HG03064 (cell line): Measurements from ENCODE around the gene RNF213.
"Not testable (repeated sequence)": the region's sequence is repeated elsewhere in the genome, so short reads cannot be mapped to it uniquely, and the experiment has no call there.

Source experiments
- ATAC-seq: cut with Tn5 transposase; IDR thresholded peaks from one replicate; pipeline ENCODE4 v1.9.1; 2021; ENCODE audit warnings: low read depth; ENCODE audit not compliant: unreplicated experiment

The RNF213 gene

DNA sequence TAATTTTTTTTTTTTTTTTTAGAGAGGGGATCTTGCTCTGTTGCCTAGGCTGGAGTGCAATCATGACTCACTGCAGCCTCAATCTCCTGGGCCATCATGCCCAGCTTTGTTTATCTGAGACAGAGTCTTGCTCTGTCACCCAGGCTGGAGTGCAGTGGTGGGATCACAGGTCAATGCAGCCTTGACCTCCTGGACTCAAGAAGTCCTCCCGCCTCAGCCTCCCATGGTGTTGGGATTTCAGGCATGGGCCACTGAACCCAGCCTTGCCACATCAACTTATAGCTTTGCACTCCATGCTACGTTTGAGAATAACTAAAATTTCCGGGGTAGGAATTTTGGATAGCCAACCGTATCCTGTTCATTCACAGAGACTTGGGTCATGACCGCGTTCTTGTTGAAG is 30.6 kb downstream of the RNF213 start:
- ATAC-seq = no peak

- ATAC-seq = no peak
These were observed 31.2 kb downstream of the RNF213 start for GRCh38 chr17:80291691-80292487.

DNA sequence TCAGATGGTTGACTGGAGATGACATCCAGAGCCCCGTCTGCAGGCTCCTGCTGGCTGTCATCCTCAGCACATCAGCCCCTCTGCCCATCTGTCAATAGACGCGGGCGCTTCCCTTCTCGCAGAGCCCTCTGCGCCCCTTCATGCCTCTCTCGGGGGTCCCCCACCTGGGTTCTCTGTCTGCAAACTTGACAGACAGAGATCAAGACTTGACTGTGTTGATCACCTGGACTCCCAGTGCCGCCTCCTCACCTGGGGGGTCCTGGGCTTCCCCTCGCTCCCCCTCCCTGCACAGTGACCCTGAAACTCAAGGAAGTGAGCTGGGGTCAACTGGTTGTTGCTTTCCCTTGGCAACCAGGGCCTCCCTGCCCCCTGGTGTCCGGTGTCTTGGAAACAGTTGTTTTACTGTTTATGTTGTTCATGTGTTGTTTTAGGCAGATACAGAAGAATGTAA is 31.9 kb downstream of the RNF213 start:
- no peak for ATAC-seq

GRCh38 chr17:80294210-80294609 is 33.6 kb downstream of the RNF213 start:
- no peak for ATAC-seq

GRCh38 chr17:80294653-80295052 is 34.0 kb downstream of the RNF213 start:
- no peak for ATAC-seq

DNA sequence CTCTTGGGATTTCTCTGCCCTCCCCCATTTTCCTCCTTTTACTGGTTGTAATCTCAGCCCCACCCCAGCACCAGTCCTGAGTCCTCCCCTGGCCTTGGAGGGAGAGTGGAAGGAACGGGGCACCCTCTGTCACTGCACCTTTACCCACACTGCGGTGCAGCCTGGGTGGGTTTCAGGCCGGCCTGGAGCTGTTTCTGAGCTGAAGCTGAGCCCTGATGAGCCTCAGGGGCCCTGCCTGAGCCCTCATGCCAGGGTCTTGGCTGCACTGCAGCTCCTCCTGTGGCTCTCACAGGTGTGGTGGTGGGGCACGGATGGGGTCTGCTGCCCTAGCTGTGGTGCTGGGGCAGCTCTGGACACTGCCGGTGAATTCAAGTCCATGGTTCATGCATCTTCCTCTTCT is 34.5 kb downstream of the RNF213 start:
- no peak for ATAC-seq

- no peak for ATAC-seq
These were observed 34.9 kb downstream of the RNF213 start for GRCh38 chr17:80295559-80295958.

- ATAC-seq = no peak
These were observed 35.6 kb downstream of the RNF213 start for GRCh38 chr17:80296221-80296620.

GRCh38 chr17:80297996-80298560 is 37.4 kb downstream of the RNF213 start:
- ATAC-seq = no peak

DNA sequence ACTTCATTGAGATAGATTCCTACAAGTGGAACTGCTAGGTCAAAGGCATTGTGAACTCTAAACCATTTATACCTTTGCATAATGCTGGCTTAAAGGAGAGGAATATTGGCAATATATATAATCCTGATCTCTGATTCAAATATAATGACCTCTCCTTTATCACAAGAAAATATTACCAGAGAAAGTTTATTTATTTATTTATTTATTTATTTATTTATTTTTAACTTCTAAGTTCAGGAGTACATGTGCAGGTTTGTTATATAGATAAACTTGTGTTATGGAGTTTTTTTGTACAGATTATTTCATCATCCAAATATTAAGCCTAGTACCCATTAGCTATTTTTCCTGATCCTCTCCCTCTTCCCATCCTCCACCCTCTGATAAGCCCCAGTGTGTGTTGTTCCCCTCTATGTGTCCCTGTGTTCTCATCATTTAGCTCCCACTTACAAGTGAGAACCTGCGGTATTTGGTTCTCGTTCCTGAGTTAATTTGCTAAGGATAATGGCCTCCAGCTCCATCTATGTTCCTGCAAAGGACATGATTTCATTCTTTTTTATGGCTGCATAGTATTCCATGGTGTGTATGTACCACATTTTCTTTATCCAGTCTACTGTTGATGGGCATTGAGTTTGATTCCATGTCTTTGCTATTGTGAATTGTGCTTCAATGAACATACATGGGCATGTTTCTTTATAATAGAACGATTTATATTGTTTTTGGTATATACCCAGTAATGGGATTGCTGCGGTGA is 38.9 kb downstream of the RNF213 start:
- not testable (repeated sequence) for ATAC-seq

DNA sequence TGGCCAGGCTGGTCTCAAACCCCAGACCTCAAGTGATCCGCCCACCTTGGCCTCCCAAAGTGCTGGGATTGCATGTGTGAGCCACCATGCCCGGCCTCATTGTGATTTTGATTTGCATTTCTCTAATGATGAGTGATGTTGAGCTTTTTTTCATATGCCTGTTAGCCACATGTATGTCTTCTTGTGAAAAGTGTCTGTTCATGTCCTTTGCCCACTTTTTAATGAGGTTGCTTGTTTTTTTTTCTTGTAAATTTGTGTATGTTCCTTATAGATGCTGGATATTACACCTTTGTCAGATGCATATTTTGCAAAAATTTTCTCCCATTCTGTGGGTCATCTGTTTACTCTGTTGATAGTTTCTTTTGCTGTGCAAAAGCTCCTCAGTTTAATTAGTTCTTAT is 40.1 kb downstream of the RNF213 start:
- ATAC-seq = not testable (repeated sequence)

DNA sequence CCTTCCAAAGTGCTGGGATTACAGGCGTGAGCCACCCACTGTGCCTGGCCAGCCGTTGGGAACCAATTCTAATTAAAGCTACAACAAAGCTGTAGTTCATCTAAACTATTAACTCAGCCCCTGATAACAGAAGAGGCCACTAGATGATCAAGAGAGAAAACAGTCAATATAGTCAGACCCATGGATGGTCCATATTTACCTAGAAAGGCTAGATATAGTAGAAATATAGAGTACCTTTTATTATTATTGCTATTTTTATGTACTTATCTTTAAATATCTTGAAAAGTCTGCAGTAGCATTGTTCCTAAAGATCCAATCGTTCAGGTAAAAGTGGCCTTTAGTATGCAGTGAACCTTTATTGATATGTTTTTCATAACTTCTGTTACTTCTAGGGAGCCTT is 43.2 kb downstream of the RNF213 start:
- ATAC-seq = no peak

DNA sequence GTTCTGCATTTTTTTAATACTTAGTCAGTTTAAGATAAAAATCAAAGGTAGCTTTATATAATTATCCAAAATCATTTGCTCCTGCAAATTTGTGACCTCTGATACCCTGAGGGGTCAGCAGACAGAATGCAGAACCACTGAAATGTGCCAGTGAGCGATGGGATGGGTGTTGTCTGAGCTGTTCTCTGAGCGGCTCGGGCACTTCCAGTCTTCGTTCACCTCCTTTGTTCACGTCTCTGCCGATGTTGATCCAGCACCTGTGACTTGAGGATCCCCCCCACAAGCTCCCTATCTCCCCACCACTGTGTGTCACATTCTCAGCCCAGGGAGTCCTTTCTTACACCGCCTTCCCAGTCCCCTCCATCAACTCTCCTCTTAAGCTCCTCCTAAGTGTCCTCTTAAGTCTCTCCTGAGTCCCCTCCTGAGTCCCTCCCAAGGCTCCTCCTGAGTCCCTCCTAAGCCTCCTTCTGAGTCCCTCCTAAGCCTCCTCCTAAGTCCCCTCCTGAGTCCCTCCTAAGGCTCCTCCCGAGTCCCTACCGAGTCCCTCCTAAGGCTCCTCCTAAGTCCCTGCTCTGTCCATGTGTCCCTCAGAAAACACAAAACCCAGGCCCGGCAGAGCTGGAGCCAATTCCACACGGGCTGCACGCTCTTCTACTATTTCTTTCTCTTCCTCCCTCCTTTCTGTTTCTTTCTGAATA is 47.5 kb downstream of the RNF213 start:
- ATAC-seq = no peak

- no peak for ATAC-seq
These were observed 48.3 kb downstream of the RNF213 start for GRCh38 chr17:80308692-80309517.

DNA sequence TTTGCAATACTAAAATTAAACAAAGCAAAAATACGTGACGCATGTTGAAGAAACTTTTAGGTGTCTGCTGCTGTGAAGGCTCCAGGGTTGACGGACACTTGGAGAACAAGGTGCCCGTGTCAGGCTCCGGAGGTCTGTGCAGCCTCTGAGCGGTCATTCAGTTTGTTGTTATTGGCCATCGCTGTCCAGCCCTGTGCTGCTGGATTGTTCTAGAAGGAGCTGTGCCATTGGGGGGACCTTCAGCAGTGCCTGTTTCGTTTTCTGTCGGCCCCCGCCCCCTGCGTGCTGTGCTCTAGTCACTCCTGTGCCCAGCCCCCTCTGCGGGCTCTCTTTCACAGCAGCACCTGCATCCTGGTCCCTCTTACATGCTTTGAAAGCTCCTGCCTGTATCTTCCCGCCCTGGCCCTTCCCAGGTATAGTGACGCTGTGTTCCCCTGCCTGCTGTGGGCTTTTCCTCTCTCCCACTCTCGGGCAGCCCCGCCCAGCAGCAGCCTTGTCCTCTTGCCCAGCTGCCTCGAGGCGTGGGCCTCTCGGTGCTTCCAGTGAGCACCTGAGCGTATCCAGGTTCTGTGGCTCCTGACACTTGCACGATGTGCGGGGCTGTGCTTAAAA is 50.7 kb downstream of the RNF213 start:
- no peak for ATAC-seq

DNA sequence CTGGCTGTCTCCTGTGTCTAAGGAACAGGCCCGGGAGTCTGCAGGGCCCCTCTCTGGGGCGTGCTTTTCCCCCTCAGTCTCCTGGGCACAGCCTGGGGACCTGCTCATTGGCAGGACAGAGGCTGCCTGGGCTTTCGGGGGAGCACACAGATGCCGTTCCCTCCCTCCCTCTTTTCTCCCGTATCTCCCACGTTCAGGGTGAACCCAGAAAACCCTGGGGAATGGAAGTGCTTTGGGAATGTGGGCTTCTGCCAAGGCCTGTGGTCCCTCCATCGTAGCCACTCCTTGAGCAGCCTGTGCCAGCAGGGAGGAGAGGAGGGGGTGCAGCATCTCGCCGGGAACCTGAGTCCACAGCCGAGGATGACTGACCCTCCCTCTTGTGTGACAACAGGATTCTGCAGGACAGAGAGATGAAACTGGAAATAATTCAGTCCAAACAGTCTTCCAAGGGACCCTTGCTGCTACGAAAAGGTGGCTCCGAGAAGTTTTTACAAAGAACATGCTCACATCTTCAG is 52.0 kb downstream of the RNF213 start:
- no peak for ATAC-seq

GRCh38 chr17:80313160-80313829 is 52.6 kb downstream of the RNF213 start:
- ATAC-seq = no peak

GRCh38 chr17:80313946-80314345 is 53.3 kb downstream of the RNF213 start:
- ATAC-seq = not testable (repeated sequence)
